ENCODE results near the gene PLCL2. TPM values are rescaled to one million over a fixed set of nuclear protein-coding genes. Genes with fewer than 3 reads are reported as not detected.

The PLCL2 gene
- total RNA-seq, 3 donors from 2014 or later (not counting 1 experiment from before 2014, with no cell fraction given): 71.5 to 94.9 (median 84.7) TPM

- H3K9me3 ChIP-seq (ENCODE audit: control insufficient read depth, insufficient read depth, low read length): no peaks in the 10 kb centered on the region
- peaks cover 14% of the 10 kb centered on the region for H3K4me1 ChIP-seq (ENCODE audit: control insufficient read depth, insufficient read depth, low read length)
- H3K27ac Mint-ChIP-seq: peak overlapping the region; percentile 66 to 96
- intact Hi-C loops (cut with micrococcal nuclease): no loop called here
- no peaks in the 10 kb centered on the region for H3K36me3 Mint-ChIP-seq
- no peak overlapping the region for H3K4me3 ChIP-seq (ENCODE audit: low read length)
- H3K27ac ChIP-seq (ENCODE audit: low read length): no peak overlapping the region
- H3K9me3 Mint-ChIP-seq: no peaks in the 10 kb centered on the region
- peaks cover 11 to 14% of the 10 kb centered on the region in 2 donors for H3K27me3 Mint-ChIP-seq (ENCODE audit: low read depth in 2 of 2)
- H3K27me3 ChIP-seq (ENCODE audit: control insufficient read depth, insufficient read depth, low read length): no peaks in the 10 kb centered on the region
- peaks cover 28 to 39% of the 10 kb centered on the region in 2 donors for H3K4me1 Mint-ChIP-seq
- peak overlapping the region; percentile 83 for H3K4me3 Mint-ChIP-seq
- ATAC-seq (no peak), DNase-seq (no peak)
- WGBS (ENCODE audit: insufficient coverage): 96% methylated on average over 22 of the region's 23 CpGs
- no peak for TF ChIP-seq CTCF (IDR thresholded peaks at IDR 0.05)
- no peaks in the 10 kb centered on the region for H3K36me3 ChIP-seq (ENCODE audit: control insufficient read depth, insufficient read depth, low read length)
Measured at GRCh38 chr3:16883057-16883722, 1.6 kb upstream of the PLCL2 start.

GRCh38 chr3:16883723-16884083 is 1.1 kb upstream of the PLCL2 start:
- peaks cover 9 to 10% of the 10 kb centered on the region in 2 donors for H3K27me3 Mint-ChIP-seq (ENCODE audit: low read depth in 2 of 2)
- no peak for TF ChIP-seq CTCF (IDR thresholded peaks at IDR 0.05)
- WGBS (ENCODE audit: insufficient coverage): 78% methylated on average over 16 of the region's 16 CpGs
- Histone ChIP-seq H3K27ac (ENCODE audit: low read length) (peak overlapping the region; percentile 21), H3K4me1 (ENCODE audit: control insufficient read depth, insufficient read depth, low read length) (peaks cover 14% of the 10 kb centered on the region), H3K27me3 (ENCODE audit: control insufficient read depth, insufficient read depth, low read length) (no peaks in the 10 kb centered on the region), H3K9me3 (ENCODE audit: control insufficient read depth, insufficient read depth, low read length) (no peaks in the 10 kb centered on the region), H3K4me3 (ENCODE audit: low read length) (peak overlapping the region; percentile 99), H3K36me3 (ENCODE audit: control insufficient read depth, insufficient read depth, low read length) (no peaks in the 10 kb centered on the region)
- intact Hi-C loops (cut with micrococcal nuclease): loop anchor here (1.0 kb wide), 1 partner anchor 41 kb away; no protein-coding TSS in a partner anchor
- ATAC-seq: no peak
- H3K27ac Mint-ChIP-seq: peak overlapping the region; percentile 66 to 96
- no peaks in the 10 kb centered on the region for H3K9me3 Mint-ChIP-seq
- DNase-seq: no peak
- peak overlapping the region; percentile 82 for H3K4me3 Mint-ChIP-seq
- H3K36me3 Mint-ChIP-seq: no peaks in the 10 kb centered on the region
- peaks cover 33 to 44% of the 10 kb centered on the region in 2 donors for H3K4me1 Mint-ChIP-seq

GRCh38 chr3:16884084-16884747 is 539 bp upstream of the PLCL2 start:
- intact Hi-C loops (cut with micrococcal nuclease): loop anchor here (1.0 kb wide), 1 partner anchor 42 kb away; no protein-coding TSS in a partner anchor
- Mint-ChIP-seq H3K4me1 (peaks cover 38 to 49% of the 10 kb centered on the region in 2 donors), H3K27ac (peak overlapping the region; percentile 96), H3K36me3 (no peaks in the 10 kb centered on the region), H3K9me3 (no peaks in the 10 kb centered on the region), H3K27me3 (ENCODE audit: low read depth in 2 of 2) (peaks cover 4 to 7% of the 10 kb centered on the region in 2 donors), H3K4me3 (peak overlapping the region; percentile 99)
- H3K4me1 ChIP-seq (ENCODE audit: control insufficient read depth, insufficient read depth, low read length): peaks cover 19% of the 10 kb centered on the region
- WGBS (ENCODE audit: insufficient coverage): 2% methylated on average over 81 of the region's 81 CpGs
- ATAC-seq (peak; percentile 53 to 67 (median 55)), DNase-seq (peak; percentile 70 to 82)
- peak; percentile 61 for TF ChIP-seq CTCF (IDR thresholded peaks at IDR 0.05)
- no peaks in the 10 kb centered on the region for H3K9me3 ChIP-seq (ENCODE audit: control insufficient read depth, insufficient read depth, low read length)
- no peaks in the 10 kb centered on the region for H3K27me3 ChIP-seq (ENCODE audit: control insufficient read depth, insufficient read depth, low read length)
- peak overlapping the region; percentile 83 for H3K27ac ChIP-seq (ENCODE audit: low read length)
- H3K4me3 ChIP-seq (ENCODE audit: low read length): peak overlapping the region; percentile 99
- H3K36me3 ChIP-seq (ENCODE audit: control insufficient read depth, insufficient read depth, low read length): no peaks in the 10 kb centered on the region
